ENCODE measurements around the gene MB21D2.
A peak's percentile ranks its signal among the peaks of the same experiment; 100 is the strongest.
"Not testable (repeated sequence)": the region's sequence is repeated elsewhere in the genome, so short reads cannot be mapped to it uniquely, and the experiment has no call there.

Gene MB21D2

DNA sequence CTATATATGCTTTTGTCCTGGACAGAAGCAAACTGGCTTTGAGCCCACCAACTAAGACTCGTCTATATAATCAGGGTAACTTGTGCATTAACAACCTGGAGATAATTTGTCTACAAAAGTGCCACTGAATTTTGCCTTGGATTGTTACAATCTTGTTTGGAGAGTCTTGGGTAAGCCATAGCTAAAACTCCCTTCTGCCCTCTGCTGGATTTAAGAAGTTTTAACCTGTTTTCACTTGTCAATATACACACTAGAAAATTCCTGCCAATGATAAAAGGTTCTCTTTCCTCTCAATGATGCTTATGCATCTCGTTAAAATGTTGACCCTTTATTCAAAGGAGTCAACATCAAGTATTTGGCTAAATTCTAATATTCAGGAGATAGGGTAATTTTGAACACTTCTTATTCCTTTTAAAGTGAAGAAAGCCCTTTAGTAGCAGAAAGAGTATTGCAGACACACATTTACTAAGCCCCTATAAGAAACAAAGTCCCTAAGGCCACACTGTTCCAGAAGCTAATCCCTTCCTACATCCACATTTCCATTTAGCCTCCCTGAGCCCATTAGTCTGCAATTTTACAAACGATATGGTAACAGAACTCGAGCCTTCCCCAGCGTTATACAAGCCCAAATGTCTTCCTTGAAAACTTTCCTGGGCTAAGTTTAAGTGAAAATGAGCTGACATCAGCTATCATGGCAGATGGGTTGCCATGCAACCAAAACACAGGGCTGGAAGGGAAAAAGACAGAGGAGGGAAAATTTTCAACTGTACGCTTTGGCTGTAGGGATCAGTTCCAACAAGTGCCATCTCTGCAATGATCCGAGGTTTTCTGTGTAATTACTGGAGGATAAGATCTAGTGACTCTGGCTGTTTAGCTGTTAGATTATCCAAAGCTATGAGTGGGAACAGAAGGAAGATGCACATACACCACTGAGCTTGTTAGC, 114.4 kb downstream of the MB21D2 start:
- TF ChIP-seq, protein P1, sequence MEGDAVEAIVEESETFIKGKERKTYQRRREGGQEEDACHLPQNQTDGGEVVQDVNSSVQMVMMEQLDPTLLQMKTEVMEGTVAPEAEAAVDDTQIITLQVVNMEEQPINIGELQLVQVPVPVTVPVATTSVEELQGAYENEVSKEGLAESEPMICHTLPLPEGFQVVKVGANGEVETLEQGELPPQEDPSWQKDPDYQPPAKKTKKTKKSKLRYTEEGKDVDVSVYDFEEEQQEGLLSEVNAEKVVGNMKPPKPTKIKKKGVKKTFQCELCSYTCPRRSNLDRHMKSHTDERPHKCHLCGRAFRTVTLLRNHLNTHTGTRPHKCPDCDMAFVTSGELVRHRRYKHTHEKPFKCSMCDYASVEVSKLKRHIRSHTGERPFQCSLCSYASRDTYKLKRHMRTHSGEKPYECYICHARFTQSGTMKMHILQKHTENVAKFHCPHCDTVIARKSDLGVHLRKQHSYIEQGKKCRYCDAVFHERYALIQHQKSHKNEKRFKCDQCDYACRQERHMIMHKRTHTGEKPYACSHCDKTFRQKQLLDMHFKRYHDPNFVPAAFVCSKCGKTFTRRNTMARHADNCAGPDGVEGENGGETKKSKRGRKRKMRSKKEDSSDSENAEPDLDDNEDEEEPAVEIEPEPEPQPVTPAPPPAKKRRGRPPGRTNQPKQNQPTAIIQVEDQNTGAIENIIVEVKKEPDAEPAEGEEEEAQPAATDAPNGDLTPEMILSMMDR (IDR thresholded peaks at IDR 0.05; ENCODE audit: low read depth, low read length), result peak; percentile 39; the same call in 1 of the 2 replicates
- H3K4me3 ChIP-seq (ENCODE audit: low read depth, low read length), result no peak overlapping the region

GRCh38 chr3:192801985-192802384, 115.7 kb downstream of the MB21D2 start:
- no peak overlapping the region for H3K4me3 ChIP-seq (ENCODE audit: low read depth, low read length)
- TF ChIP-seq, protein P1 (IDR thresholded peaks at IDR 0.05; ENCODE audit: low read depth, low read length), result no peak

DNA sequence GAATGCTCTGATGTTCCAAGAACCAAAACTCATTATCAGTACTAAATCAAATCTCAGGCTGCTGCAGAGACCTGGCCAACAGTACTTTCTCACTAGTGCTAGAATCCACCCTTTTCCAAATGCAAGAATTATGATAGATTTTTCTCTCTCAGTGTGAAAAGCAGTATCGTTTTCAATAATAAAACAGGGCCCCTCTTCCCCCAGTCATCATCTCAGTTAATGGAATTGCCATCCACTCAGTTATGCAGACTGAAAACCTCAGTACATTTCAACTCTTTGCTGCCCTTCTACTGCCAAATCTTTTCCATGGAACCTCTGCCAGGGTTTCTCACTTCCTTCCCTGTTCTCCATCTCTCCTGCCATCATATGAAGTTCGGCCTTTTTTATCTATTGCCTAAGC, 117.9 kb downstream of the MB21D2 start:
- TF ChIP-seq, protein P1 (IDR thresholded peaks at IDR 0.05; ENCODE audit: low read depth, low read length), result no peak
- H3K4me3 ChIP-seq (ENCODE audit: low read depth, low read length), result no peak overlapping the region

GRCh38 chr3:192795021-192795420, 122.6 kb downstream of the MB21D2 start:
- no peak overlapping the region for H3K4me3 ChIP-seq (ENCODE audit: low read depth, low read length)
- TF ChIP-seq, protein P1 (IDR thresholded peaks at IDR 0.05; ENCODE audit: low read depth, low read length), result no peak

DNA sequence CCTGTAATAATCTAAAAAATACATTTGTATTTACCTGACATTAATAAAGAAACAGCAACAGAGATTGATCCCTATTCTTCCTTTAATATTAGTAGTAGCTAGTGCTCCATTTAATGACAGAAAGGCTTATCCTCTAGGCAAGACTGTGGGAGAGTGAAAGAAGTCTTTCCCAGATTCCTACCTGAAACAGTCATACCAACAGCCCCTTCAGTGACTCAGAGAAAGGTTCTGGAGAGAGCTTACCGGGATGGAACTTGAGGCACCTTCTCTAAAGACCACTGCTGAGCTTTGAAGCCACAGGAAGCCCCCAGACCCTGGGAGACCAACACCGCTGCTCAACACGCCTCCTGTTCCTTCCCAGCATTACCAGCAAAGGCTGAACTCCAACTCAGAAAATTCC, 123.4 kb downstream of the MB21D2 start:
- TF ChIP-seq, protein P1 (IDR thresholded peaks at IDR 0.05; ENCODE audit: low read depth, low read length), result no peak
- no peak overlapping the region for H3K4me3 ChIP-seq (ENCODE audit: low read depth, low read length)

DNA sequence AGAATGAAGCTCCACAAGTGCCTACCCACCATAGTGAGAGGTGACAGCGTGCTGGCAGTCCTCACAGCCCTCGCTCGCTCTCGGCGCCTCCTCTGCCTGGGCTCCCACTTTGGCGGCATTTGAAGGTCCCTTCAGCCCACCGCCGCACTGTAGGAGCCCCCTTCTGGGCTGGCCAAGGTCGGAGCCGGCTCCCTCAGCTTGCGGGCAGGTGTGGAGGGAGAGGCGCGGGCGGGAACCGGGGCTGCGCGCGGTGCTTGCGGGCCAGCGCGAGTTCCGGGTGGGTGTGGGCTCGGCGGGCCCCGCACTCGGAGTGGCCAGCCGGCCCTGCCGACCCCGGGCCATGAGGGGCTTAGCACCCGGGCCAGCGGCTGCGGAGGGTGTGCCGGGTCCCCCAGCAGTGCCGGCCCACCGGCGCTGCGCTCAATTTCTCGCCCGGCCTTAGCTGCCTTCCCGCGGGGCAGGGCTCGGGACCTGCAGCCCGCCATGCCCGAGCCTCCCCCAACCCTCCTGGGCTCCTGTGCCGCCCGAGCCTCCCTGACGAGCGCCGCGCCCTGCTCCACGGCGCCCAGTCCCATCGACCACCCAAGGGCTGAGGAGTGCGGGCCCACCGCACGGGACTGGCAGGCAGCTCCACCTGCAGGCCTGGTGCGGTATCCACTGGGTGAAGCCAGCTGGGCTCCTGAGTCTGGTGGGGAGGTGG, 128.7 kb downstream of the MB21D2 start:
- not testable (repeated sequence) for H3K4me3 ChIP-seq (ENCODE audit: low read depth, low read length)

DNA sequence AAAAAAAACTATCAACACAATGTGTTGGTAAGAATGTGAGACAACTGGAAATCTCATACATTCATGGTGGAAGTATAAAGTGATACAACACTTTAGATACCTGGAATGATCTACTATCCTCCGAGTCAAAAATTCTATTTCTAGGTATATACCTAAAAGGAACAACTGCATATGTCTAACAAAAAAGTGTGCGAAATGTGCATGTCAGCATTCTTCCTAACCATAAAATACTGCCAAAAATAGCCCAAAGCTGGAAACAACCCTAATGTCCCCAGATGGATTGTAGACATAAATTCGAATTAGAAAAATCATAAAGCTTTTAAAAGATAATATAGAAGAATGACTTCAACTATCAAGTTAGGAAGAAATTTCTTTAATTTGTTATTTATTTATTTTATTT, 139.1 kb downstream of the MB21D2 start:
- TF ChIP-seq, protein P1 (IDR thresholded peaks at IDR 0.05; ENCODE audit: low read depth, low read length), result no peak
- H3K4me3 ChIP-seq (ENCODE audit: low read depth, low read length), result no peak overlapping the region

DNA sequence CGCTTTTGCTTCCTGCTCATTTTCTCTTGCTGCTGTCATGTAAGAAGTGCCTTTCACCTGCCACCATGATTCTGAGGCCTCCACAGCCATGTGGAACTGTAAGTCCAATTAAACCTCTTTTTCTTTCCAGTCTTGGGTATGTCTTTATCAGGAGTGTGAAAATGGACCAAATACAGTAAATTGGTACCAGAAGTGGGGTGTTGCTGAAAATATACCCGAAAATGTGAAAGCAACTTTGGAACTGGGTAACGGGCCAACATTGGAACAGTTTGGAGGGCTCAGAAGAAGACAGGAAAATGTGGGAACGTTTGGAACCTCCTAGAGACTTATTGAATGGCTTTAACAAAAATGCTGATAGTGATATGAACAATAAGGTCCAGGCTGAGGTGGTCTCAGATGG, 143.3 kb downstream of the MB21D2 start:
- not testable (repeated sequence) for H3K4me3 ChIP-seq (ENCODE audit: low read depth, low read length)
